NOMO-1 (cell line): Measurements from ENCODE around the gene SORCS2.

Source experiments
- DNase-seq, 2 experiments: peaks; one replicate each; lab custom pipeline; 2025; ENCODE audit not compliant: unreplicated experiment in 2 of 2; lab: John Stamatoyannopoulos, UW

The SORCS2 gene

GRCh38 chr4:7739918-7740865 is 547.9 kb downstream of the SORCS2 start:
- no peak for DNase-seq

- no peak for DNase-seq
Observed at GRCh38 chr4:7740866-7741525, 548.7 kb downstream of the SORCS2 start.

GRCh38 chr4:7741946-7742806 is 549.8 kb downstream of the SORCS2 start:
- no peak for DNase-seq

- no peak for DNase-seq
Observed at GRCh38 chr4:7742807-7743280, 550.5 kb downstream of the SORCS2 start.

- peak; percentile 40 to 80 for DNase-seq
Observed at GRCh38 chr4:7744142-7744804, 551.9 kb downstream of the SORCS2 start.

- no peak for DNase-seq
Observed at GRCh38 chr4:7745301-7745885, 553.1 kb downstream of the SORCS2 start.

GRCh38 chr4:7746351-7747061 is 554.2 kb downstream of the SORCS2 start:
- no peak for DNase-seq

- no peak for DNase-seq
Observed at GRCh38 chr4:7747062-7747385, 554.7 kb downstream of the SORCS2 start.

- DNase-seq = no peak
Observed at GRCh38 chr4:7747566-7747965, 555.2 kb downstream of the SORCS2 start.

GRCh38 chr4:7750523-7750922 is 558.2 kb downstream of the SORCS2 start:
- DNase-seq = no peak

- DNase-seq = no peak
Observed at GRCh38 chr4:7750972-7751371, 558.6 kb downstream of the SORCS2 start.

GRCh38 chr4:7752649-7753048 is 560.3 kb downstream of the SORCS2 start:
- DNase-seq = no peak

GRCh38 chr4:7753271-7753670 is 560.9 kb downstream of the SORCS2 start:
- no peak for DNase-seq

- DNase-seq = no peak
Observed at GRCh38 chr4:7753931-7754465, 561.7 kb downstream of the SORCS2 start.

- DNase-seq = no peak
Observed at GRCh38 chr4:7754565-7755262, 562.4 kb downstream of the SORCS2 start.

GRCh38 chr4:7755561-7755960 is 563.2 kb downstream of the SORCS2 start:
- DNase-seq = no peak

GRCh38 chr4:7756071-7756470 is 563.7 kb downstream of the SORCS2 start:
- DNase-seq = no peak

- no peak for DNase-seq
Observed at GRCh38 chr4:7756561-7757355, 564.4 kb downstream of the SORCS2 start.
